DND-41 (cell line): Measurements from ENCODE around the gene ZDHHC1.

Source experiments
- ATAC-seq: fragments of 200-7000 bp; cut with Tn5 transposase; 3 replicates; pipeline ENCODE4 v1.9.1; 2021; ENCODE audit warnings: low read depth; ENCODE audit not compliant: insufficient read depth
- DNase-seq: peaks from one replicate; pipeline ENCODE4 v3.0.0-alpha.2; 2020
- H2AFZ ChIP-seq: 2 replicates; pipeline ENCODE4 v1.6.0; 2012; ENCODE audit warnings: low read depth, low read length
- H3K27ac ChIP-seq: 2 replicates; pipeline ENCODE4 v1.5.1; 2012; ENCODE audit warnings: low read length, inconsistent platforms
- H3K27me3 ChIP-seq: fragments of 200-600 bp; sonication (generic); 2 replicates; pipeline ENCODE4 v1.6.0; 2012; ENCODE audit warnings: low read length, mild to moderate bottlenecking, inconsistent platforms; ENCODE audit not compliant: insufficient read depth, poor library complexity
- H3K36me3 ChIP-seq: 2 replicates; pipeline ENCODE4 v1.5.1; 2012; ENCODE audit warnings: low read length, inconsistent platforms; ENCODE audit not compliant: insufficient read depth
- H3K4me1 ChIP-seq: 2 replicates; pipeline ENCODE4 v1.5.1; 2012; ENCODE audit warnings: mild to moderate bottlenecking, low read length; ENCODE audit not compliant: insufficient read depth
- H3K4me2 ChIP-seq: 2 replicates; pipeline ENCODE4 v1.6.0; 2012; ENCODE audit warnings: mild to moderate bottlenecking, moderate library complexity, low read length, inconsistent platforms; ENCODE audit not compliant: insufficient read depth
- H3K4me3 ChIP-seq, 2 experiments: fragments of 200-600 bp in 1 of 2; shearing (Covaris generic) in 1 of 2; 2 replicates each; pipeline ENCODE4 v1.5.1; 2012 to 2016; ENCODE audit warnings: inconsistent platforms in 2 of 2, low read length in 2 of 2, mild to moderate bottlenecking in 2 of 2, low read depth in 1 of 2, moderate library complexity in 1 of 2
- H3K79me2 ChIP-seq: 2 replicates; pipeline ENCODE4 v1.6.0; 2012; ENCODE audit warnings: low read length, inconsistent platforms; ENCODE audit not compliant: insufficient read depth
- H3K9ac ChIP-seq: 2 replicates; pipeline ENCODE4 v1.6.0; 2012; ENCODE audit warnings: low read depth, mild to moderate bottlenecking, inconsistent platforms, low read length, moderate library complexity
- H3K9me3 ChIP-seq: 2 replicates; pipeline ENCODE4 v1.5.1; 2012; ENCODE audit warnings: low read length, moderate library complexity, mild to moderate bottlenecking, inconsistent platforms; ENCODE audit not compliant: insufficient read depth, severe bottlenecking
- H4K20me1 ChIP-seq: 2 replicates; pipeline ENCODE4 v1.6.0; 2012; ENCODE audit warnings: low read length; ENCODE audit not compliant: insufficient read depth
- CTCF ChIP-seq: IDR thresholded peaks from 2 replicates; pipeline ENCODE4 v1.5.1; 2012; ENCODE audit warnings: borderline replicate concordance, low read length, moderate library complexity, mild to moderate bottlenecking; ENCODE audit not compliant: poor library complexity, severe bottlenecking; ENCODE audit errors: extremely low read depth
- EZH2 ChIP-seq: IDR thresholded peaks from 3 replicates; pipeline ENCODE4 v1.6.1; 2012; ENCODE audit warnings: borderline replicate concordance, low read depth, mild to moderate bottlenecking, moderate library complexity, low read length, inconsistent platforms; ENCODE audit not compliant: severe bottlenecking

The ZDHHC1 gene

GRCh38 chr16:67407176-67407787, 9.0 kb downstream of the ZDHHC1 start:
- H3K9ac ChIP-seq, result no peak overlapping the region
- H3K36me3 ChIP-seq, result no peaks in the 10 kb centered on the region
- TF ChIP-seq EZH2 (no peak), CTCF (no peak)
- H4K20me1 ChIP-seq, result no peaks in the 10 kb centered on the region
- no peaks in the 10 kb centered on the region for H3K4me1 ChIP-seq
- no peak overlapping the region for H3K27ac ChIP-seq
- H3K79me2 ChIP-seq, result no peaks in the 10 kb centered on the region
- H3K4me3 ChIP-seq, result no peak overlapping the region
- no peak overlapping the region; the same call in 1 of the 2 replicates for H2AFZ ChIP-seq
- ATAC-seq (no peak), DNase-seq (no peak)
- H3K4me2 ChIP-seq, result no peak overlapping the region
- peaks cover 10% of the 10 kb centered on the region for H3K27me3 ChIP-seq
- H3K9me3 ChIP-seq, result no peaks in the 10 kb centered on the region

GRCh38 chr16:67406111-67406971, 9.9 kb downstream of the ZDHHC1 start:
- Histone ChIP-seq H3K27ac (no peak overlapping the region), H3K79me2 (no peaks in the 10 kb centered on the region), H3K9me3 (no peaks in the 10 kb centered on the region), H2AFZ (no peak overlapping the region; the same call in 1 of the 2 replicates), H3K4me2 (no peak overlapping the region), H3K4me3 (no peak overlapping the region), H3K27me3 (peaks cover 9% of the 10 kb centered on the region), H3K4me1 (no peaks in the 10 kb centered on the region), H3K9ac (no peak overlapping the region), H4K20me1 (no peaks in the 10 kb centered on the region), H3K36me3 (no peaks in the 10 kb centered on the region)
- ATAC-seq (no peak), DNase-seq (no peak)
- no peak for TF ChIP-seq CTCF
- TF ChIP-seq EZH2, result no peak

- Histone ChIP-seq H3K79me2 (no peaks in the 10 kb centered on the region), H3K4me1 (no peaks in the 10 kb centered on the region), H3K4me3 (no peak overlapping the region), H3K4me2 (no peak overlapping the region), H3K36me3 (no peaks in the 10 kb centered on the region), H4K20me1 (no peaks in the 10 kb centered on the region), H3K27ac (no peak overlapping the region), H3K27me3 (peaks cover 6% of the 10 kb centered on the region), H2AFZ (no peak overlapping the region), H3K9me3 (no peaks in the 10 kb centered on the region), H3K9ac (no peak overlapping the region)
- ATAC-seq (no peak), DNase-seq (no peak)
- no peak for TF ChIP-seq EZH2
- TF ChIP-seq CTCF, result no peak
Measured at GRCh38 chr16:67405336-67405735, 10.9 kb downstream of the ZDHHC1 start.
